ENCODE measurements around the gene B3GNT2. TPM values are rescaled to one million over a fixed set of nuclear protein-coding genes. Genes with fewer than 3 reads are reported as not detected.
"Not testable (repeated sequence)": the region's sequence is repeated elsewhere in the genome, so short reads cannot be mapped to it uniquely, and the experiment has no call there.

B3GNT2 gene
- total RNA-seq, 1 experiment from 2014 or later: 13.6 TPM

DNA sequence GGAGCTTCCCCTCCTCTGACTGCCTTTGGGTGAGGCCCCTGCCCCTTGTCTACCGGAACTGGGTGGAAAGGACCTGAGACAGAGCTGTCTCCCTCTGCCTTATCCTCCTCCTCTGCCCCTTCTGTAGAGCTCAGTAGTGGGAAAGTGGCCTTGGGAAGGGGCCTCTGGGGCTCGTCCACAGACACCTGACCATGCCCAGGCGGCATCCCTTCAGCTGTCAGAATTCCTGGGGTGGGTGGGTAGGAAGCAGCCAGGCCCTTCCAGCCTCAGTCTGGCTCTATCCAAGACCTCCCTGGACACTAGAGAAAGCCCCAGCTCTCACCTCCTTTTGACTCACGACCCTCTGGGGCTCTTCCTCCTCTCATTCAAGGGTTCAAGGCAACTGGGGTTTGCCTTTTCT lies 35.6 kb downstream of the B3GNT2 start:
- DNase-seq (ENCODE audit: extremely low read depth, low read depth): no peak

DNA sequence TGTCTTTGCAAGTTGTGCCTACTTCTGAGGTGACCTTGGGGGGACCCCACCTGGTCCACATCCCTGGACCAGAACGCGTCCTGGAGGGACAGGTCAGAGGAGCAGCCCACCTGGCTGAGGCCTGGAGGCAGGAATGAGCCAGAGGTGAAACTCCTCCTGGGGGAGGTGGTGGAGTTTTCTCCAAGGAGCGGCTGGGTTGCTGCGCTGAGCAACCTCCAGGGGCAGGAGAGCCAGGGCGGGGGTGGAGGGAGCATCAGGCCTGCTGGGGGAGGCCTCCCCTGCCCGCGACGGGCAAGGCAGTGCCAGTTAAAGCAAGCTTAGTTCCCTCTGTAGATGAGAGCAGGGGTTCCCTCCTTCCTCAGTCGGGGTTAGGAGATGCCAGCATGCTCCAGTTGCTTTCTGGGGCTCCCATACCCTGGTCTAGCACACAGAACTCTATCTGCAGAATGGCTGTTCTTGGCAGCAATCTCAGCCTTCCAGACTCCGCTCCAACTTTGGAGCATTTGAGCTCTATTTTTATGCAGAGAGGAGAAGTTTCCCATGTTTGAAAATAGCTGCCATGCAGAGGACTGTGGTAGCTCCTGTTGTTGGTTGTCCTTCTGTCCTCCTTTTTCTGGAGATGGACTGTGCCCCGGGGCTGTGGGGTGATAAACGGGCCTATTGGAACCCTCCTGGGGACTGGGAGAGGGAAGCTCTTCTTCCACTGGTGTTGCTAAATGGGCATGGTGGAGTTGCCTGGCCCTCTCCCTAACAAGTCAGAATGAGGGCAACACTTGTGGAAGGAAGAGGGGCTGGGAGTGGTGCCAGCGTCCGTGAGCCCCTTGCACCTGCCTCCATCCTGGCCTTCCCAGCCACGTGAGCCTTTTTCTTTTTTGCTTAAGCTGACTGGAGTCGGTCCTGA lies 39.1 kb downstream of the B3GNT2 start:
- DNase-seq (ENCODE audit: extremely low read depth, low read depth): no peak

DNA sequence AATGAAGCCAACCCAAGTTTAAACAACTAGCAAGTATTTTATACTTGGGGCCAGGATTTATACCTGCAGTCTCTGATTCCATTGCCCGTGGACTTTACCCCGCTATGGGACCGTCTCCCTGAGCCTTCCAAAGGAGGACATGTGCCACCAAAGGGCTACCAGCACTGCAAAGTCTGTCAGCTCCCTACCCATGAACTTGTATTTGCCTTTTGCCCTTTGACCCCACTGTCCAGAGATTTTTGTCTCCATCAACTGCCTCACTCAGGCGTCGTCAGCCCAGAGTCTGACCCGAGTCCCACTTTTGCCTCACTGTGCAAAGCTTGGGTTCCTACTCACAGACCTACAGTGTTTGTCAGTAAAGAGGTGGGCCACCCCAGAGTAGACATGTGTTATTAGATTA lies 40.6 kb downstream of the B3GNT2 start:
- DNase-seq (ENCODE audit: extremely low read depth, low read depth): no peak

DNA sequence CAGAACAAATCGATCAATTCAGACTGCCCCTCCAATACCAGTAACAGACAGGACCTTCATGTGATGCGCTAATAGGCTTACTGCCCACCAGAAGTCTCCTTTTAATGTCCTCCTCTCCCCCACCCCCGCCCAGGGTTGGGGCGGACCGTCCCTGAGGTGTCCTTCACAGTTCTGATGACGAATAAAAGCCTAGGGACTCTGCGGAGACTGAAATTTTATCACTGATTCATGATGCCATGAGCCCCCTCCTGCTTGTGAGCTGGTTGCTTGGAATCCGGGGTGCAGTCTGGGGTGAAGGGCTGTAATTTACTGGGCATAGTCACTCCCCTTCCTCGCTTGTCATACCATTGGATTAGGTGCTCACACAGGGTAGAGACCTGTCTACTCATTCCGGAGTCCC lies 42.3 kb downstream of the B3GNT2 start:
- DNase-seq (ENCODE audit: extremely low read depth, low read depth): no peak

DNA sequence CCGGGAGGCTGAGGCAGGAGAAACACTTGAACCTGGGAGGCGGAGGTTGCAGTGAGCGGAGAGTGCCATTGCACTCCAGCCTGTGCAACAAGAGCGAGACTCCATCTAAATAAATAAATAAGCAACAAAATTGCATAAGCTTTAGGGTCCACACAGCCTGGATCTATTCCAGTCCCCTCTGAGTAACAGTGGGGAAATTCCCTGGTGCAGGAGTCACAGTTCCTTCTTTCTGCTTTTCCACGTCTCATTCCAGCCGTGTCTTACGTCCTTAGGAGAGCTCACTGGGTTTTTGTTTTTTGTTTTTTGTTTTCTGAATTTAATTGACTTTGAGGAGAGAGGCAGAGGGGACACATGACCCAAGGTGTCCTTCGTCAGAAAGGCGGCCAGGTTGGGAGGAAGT lies 44.6 kb downstream of the B3GNT2 start:
- DNase-seq (ENCODE audit: extremely low read depth, low read depth): no peak

DNA sequence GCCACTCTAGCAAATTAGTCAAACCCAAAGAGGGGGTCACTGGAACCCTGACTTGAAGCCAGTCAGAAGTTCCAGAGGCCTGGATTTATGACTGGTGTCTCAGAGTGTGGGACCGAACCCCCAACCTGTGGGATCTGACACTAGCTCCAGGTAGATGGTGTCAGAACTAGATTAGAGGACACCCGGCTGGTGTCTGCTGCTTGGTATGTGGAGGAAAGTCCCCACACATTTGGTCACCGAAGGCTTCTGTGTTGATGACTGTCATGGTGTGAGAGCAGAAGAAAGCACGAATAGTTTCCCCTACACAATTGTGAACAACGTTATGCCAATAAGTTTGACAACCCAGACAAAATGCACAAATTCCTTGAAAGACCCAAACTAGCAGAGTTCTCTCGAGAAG lies 48.1 kb downstream of the B3GNT2 start:
- DNase-seq (ENCODE audit: extremely low read depth, low read depth): no peak

DNA sequence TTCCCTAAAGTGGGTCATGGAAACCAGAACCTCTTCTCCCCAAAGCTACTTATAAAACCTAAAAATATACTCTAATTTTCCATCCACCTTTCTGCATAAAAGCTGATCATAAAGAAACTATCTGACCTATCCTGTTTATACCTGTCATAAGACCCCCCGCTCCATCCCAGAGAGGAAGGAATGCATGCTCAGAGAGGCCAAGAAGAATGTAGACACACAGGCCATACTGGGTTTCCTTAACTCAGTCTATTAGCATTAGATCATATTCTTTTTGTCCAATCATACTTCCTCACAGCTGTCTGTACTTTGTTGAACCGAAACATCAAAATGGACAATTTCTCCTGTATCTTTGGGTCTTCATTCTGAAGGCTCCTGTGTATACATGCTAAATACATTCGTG lies 52.3 kb downstream of the B3GNT2 start:
- DNase-seq (ENCODE audit: extremely low read depth, low read depth): no peak

DNA sequence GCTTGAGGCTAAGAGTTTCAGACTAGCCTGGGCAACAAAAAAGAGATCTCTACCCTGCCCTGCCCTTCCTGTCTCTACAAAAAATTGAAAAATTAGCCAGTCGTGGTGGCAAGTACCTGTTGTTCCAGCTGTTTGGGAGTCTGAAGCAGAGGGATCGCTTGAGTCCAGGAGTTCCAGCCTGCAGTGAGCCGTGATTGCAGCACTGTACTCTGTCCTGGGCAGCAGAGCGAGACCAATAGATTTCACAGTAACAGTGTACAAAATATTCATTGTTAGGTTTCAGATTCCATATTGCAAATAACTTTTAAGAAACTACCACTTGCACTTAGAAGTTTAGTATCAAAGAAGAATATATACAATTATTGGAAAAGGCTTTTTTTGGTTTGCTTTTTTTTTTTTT lies 54.3 kb downstream of the B3GNT2 start:
- DNase-seq (ENCODE audit: extremely low read depth, low read depth): no peak

DNA sequence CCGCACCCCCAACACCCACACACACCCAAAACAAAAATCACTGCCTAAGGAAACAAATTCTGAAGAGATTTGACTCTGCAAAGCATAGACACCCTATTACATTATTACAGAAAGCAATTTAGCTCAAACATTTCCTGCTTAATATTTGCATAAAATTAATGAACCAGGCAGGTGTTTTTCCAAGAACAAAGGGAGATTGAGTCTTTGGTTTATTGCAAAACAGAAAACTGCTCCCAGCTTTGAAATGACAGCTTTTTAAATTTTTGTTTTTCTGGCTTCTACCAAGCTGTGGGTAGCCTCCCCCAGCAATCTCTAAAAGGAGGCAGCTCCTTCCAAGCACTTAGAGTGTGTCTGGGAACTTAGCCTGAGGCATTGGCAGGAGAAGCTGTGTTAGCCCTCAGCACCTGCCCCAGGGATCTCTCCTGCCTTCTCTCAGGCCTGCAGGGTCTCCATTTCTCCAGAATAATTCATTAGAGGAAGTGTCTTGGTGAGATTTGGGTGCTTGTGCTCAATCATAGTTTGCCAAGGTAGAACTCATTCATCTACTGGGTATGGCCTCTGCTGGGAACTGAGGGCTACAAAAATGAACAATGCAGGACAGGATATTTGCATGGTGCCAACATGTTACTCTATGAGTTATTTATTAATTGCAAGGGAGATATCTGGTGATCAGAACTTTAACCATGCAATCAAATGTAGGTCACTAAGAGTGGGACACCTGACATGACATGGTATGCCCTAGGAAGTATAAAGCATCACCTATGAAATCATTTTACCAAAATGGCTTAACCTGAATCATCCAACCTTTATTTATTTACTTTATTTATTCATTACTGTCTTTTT lies 58.7 kb downstream of the B3GNT2 start:
- no peak for DNase-seq (ENCODE audit: extremely low read depth, low read depth)

DNA sequence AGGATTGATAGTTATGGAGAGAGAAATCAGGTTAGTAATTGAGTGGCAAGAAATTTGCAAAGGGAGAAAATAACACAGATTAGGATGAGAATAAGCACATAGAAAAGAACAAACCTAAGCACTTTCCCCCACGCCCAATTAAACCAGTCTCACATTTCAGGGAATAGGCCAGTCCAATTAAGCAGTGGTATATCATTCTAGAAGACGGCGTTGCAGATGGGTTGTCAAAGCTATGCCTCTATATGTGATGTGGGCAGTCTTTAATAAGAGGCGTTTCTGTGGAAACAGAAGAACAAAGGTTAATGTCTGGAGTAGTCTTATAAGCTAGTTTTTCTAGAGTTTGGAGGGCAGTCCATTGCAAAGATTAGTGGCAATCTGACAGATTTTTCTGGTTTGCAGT lies 61.6 kb downstream of the B3GNT2 start:
- no peak for DNase-seq (ENCODE audit: extremely low read depth, low read depth)

DNA sequence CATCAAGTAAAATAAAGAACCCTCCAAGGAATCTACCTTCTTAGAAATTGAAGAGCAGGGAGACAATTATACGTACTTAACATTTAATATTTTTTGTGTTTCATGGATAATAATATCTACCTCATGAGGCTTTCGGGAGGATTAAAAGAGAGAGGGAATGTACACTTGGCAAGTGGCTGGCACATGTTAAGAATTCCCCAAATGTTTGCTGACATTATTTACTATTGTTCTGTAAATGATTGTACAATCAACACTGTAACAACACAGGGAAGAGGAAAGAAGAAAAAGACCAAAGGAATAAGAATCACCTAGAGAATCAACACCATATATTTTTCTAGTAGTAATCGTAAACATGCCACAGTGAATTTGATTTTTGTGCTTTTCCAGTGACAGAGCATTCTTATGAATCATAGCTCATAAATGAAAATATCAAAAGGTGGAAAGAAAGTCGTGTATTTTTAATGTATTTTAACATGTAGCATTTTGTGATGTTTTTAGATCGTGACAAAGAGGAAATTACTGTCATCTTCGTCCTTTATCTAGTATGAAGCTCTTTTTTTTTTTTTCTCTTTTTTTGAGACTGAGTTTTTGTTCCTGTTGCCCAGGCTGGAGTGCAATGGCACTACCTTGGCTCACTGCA lies 67.3 kb downstream of the B3GNT2 start:
- no peak for DNase-seq (ENCODE audit: extremely low read depth, low read depth)

DNA sequence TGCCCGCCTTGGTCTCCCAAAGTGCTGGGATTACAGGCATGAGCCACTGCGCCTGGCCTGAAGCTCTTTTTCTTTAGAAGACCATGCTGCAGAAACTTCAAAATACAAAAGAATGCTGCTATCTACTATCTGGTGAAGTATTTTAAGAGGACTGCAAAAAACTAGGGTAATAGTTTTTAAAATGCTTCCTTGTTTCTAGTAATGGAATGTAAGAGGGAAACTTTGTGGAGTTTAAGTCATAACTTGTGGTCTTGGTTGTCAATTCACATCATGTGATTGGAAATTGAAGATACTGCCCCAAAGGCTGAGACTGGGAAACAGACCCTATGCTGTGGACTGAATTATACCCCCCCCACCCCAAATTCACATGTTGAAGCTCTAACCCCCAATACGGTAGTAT lies 68.3 kb downstream of the B3GNT2 start:
- no peak for DNase-seq (ENCODE audit: extremely low read depth, low read depth)

DNA sequence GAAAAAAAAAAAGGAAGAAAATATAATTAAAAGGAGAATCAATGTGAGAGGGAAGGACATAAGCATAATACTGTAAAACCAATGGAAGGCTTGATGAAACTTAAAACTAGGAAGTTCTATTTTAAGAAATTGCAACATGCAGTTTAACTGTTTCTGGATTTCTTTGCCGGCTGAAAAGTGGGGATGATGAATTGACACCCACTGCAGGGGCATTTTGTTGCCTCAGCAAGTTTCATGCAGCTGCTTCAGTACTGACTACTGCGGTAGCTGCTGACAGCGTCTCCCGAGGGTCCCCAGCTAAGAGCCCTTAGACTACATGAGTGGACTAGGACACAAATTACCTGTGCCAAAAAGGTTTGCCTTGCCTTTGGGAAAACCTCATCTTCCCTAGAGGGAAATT lies 69.2 kb downstream of the B3GNT2 start:
- DNase-seq (ENCODE audit: extremely low read depth, low read depth): no peak

DNA sequence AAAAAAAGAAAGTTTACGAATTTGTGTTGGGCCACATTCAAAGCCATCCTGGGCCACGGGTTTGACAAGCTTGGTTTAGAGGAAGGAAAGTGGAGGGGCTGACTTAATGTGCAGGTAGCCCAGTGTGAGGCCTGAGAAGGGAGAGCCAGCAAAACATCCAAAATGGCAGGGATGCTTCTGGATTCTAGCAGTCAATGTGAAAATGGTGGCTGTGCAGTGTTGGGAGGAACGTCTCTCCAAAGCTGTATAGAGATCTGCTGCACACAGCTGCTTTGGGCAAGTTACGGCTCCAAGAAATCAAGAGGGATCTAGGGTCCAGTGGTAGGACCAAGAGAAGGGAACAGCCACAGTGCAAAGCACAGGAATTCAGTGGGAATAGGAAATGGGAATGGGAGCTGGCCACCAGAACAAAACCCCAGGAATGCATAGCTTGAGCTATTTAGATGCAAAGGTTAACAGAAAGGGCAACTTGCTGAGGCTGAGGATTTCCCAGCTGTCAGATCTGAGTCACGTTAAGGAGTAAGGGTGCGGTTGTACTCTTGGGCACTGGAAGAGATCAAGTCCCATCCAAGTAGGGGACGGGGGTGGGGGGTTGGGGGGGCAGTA lies 70.6 kb downstream of the B3GNT2 start:
- DNase-seq (ENCODE audit: extremely low read depth, low read depth): no peak

DNA sequence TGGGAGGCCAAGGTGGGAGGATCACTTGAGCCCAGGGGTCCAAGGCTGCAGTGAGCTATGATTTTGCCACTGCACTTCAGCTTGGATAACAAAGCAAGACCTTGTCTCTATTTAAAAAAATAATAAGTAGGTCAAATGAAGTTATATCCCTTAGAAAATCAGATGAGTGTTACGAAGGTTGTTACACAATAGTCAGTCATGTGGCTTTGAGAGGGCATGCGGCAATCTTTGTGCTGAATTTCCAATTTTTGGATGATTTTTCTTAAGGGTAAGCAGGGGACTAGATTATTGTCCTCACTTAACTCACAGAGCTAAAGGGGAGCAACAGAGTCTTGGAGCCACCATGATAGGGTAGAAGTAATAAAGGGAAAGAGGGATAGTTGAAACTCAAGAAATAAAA lies 71.8 kb downstream of the B3GNT2 start:
- no peak for DNase-seq (ENCODE audit: extremely low read depth, low read depth)

DNA sequence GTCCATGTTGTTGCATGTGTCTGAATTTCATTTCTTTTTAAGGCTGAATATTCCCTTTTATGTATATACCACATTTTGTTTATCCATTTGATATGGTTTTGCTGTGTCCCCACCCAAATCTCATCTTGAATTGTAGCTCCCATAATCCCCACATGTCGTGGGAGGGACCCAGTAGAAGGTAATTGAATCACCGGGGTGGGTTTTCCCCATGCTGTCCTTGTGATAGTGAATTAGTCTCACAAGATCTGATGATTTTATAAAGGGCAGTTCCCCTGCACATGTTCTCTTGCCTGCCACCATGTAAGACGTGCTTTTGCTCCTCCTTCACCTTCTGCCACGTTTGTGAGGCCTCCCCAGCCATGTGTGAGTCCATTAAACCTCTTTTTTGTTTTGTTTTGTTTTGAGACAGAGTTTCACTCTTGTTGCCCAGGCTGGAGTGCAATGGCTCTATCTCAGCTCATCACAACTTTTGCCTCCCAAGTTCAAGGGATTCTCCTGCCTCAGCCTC lies 72.8 kb downstream of the B3GNT2 start:
- not testable (repeated sequence) for DNase-seq (ENCODE audit: extremely low read depth, low read depth)

DNA sequence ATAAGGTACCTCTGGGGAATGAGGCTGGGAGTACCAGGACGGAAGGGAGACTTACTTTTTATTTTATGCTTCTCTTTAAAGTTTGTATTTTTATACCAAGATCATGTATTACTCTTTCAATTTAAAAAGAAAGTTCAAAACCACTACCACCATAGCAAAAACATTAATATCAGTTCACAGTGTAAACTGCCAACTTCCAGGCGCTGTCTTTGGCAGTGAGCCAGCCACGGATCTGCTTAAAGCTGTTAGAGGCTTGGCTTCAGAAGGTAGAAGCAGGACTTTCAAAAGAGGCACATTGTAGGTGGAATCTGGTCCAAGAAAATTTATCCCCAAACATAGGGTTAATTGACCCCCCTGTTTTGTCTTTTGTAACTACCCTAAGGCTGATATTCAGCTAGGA lies 74.8 kb downstream of the B3GNT2 start:
- no peak for DNase-seq (ENCODE audit: extremely low read depth, low read depth)
